M059J (cell line): ENCODE data around the gene PDLIM7. TPM values are rescaled to one million over a fixed set of nuclear protein-coding genes. Genes with fewer than 3 reads are reported as not detected.

ENCODE experiments used
- DNase-seq: peaks from one replicate; pipeline ENCODE4 v3.0.0-alpha.2; 2012; ENCODE audit warnings: low read depth
- total RNA-seq: library from RNA; depleted of rRNA; stranded (reverse); fragments of >200 nt; shearing (Covaris generic); gene quantifications from 2 replicates; pipeline ENCODE4 v1.2.3, GENCODE V29; 2014

The PDLIM7 gene
- total RNA-seq, 1 experiment from 2014 or later, result 230 TPM

DNA sequence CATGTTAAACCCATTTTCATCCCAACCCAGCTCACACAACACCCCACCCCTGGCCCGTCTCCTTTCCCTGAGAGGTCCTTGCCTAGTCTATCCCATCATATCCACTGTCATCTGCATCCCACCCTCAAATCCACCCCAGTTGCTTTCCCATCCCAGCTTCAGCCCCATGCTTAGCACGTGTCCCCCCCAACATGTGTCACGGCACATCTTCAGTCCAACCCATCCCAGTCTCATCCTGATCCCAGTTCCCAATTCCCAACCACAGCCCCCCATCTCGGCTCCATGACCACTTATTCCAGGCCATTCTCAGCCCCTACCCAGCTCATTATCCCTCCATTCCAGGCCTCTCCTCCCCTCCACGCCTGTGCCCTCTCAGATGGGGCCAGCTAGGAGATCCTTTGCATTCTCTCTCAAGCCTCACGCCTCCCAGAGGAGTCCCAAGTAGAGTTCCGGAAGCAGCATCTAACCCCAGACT, 23.4 kb downstream of the PDLIM7 start:
- DNase-seq, result peak; percentile 17

DNA sequence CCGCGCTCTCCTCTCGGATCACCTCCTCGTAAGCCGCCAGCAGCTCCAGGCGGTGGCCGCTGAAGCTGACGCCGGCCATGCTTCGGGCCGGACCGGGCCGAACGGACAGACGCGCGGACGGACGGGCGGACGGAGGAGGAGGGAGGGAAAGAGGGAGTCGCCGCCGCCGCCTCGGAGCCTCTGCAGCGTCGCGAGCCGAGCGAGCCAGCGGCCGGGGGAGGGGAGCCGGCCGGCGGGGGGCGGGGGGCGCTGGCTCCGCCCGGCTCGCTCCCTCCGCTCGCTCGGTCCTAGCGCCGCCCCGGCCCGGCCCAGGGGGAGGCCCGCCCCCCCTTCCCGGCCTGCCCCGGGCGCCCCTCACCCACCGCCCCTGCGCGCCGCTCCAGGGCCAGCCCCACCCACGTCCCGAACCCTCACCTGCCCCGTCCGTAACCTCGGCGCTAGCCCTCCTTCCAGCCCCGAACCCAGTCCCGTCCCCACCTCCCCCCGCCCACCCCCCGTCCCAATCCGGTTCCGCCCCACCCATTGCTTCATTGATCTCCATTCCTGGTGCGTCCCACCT, 23.9 kb downstream of the PDLIM7 start, which contains the start of gene DBN1:
DBN1 (minus strand) TSS at position 192 of the 559 bp plus-strand sequence; CDS start at position 79, 113 bp downstream.
- peak; percentile 53 for DNase-seq

DNA sequence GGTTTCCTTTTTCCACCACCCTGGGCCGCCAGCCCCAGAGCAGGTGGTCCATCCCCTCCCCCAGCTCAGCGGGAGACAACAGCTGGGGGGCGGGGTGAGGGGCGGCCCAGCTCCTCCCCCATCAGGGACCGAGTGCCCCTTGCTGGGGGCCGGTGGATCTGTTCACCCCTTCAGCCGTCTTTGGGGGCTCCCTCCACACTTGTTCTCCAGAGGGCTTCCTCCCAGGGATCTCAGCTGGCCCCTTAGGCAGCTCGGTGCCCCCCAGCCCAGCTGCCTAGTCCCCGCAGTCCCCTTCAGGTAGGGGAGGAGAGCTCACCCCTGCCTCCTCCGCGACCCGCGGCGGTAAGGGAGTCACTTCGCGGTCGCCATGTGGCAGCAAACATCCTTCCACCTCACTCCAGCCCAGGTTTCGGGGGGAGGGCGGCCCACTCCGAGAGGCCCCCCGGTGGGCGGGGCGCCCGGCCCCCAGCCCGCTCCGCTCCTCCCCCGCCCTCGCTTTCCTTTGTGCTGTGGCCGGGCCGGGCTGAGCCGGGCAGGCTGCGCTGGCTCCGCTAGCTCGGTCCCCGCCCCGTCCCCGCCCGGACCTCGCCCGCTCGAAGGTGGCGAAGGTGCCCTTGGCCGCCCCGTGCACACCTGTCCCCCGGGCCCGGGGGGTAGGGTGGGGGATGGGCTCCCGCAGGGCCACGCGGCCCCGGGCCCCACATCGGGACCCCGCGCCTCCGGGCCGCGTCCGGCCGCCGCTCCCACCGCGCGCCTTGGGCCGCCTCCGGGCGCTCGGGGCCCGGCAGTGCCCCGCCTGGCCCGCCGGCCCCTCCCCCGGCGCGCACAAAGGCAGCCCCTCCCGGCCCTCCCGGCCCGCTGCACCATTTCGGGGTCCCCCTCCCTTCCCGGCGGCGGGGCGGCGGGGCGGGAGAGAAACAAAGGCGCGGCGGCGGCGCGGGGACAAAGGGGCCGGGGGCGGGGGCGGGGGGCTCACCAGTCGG, 24.7 kb downstream of the PDLIM7 start:
- DNase-seq, result peak; percentile 50

DNA sequence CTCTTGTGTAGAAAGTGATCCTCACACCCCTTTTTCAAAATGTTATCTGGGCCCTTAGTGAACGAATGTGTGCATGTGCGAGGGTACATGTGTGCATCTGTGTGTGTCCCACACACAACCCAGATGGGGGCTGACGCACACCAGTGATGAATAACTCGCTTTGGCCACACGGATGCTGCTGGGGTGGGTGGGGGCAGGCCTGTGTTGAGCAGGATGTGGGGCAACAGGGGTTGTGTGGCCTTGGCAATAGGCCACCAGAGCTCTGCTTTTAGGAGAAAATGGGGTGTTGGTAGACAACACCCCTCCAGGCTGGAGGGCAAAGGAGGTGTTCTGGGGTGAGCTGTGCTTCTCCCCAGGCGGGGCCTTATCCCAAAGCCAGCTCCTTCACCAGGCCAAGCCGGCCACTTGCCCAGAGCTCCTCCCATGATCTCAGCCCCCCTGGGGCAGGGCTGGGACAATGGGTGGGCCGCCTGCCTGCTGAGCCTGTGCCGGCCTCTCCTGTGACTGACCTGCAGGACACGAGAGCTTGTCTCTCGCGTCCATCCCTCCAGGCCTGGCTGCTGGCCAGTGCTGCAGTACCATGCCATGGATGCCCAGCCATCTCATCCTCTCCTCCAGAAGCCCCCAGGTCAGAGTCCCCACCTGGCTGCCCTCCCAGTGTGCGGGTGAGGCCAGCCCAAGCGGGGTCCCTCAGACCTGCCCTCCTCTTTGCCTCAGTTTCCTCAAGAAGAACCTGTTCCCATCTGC, 25.6 kb downstream of the PDLIM7 start:
- DNase-seq, result no peak

DNA sequence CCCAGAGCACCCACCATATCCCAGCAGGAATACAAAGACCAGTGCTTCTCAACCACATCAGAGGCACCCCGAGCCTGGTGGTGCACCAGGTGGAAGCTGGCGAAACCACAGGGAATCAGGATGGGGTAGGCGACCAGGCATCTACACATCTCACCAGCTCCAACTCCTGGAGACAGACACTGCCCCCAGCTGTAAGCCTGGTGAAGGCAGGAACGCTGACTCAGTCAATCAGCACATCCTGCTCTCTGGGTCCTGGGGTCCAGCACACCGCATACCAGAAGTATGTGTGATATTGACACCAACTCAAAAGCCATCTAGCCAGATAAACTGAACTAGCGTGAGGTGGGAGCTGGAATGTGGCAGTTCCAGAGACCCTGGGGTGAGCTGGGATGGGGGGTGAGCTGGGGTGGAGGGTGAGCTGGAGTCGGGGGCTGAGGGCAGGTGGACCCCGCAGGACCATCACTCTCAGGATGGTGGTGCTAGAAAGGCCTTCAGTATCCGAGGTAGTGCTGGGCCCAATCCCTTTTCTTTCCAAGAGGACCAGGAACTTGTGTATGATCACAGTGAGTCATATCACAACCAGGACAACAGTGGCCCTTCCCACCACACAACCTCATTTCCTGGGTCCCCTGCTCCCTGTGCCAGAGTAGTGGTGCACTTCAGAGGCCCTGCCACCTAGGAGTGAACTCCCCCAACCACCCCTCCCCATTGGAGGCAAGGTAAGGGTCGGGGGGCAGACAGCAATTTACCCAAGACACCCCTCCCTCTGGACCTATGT, 26.5 kb downstream of the PDLIM7 start:
- peak; percentile 47 for DNase-seq

DNA sequence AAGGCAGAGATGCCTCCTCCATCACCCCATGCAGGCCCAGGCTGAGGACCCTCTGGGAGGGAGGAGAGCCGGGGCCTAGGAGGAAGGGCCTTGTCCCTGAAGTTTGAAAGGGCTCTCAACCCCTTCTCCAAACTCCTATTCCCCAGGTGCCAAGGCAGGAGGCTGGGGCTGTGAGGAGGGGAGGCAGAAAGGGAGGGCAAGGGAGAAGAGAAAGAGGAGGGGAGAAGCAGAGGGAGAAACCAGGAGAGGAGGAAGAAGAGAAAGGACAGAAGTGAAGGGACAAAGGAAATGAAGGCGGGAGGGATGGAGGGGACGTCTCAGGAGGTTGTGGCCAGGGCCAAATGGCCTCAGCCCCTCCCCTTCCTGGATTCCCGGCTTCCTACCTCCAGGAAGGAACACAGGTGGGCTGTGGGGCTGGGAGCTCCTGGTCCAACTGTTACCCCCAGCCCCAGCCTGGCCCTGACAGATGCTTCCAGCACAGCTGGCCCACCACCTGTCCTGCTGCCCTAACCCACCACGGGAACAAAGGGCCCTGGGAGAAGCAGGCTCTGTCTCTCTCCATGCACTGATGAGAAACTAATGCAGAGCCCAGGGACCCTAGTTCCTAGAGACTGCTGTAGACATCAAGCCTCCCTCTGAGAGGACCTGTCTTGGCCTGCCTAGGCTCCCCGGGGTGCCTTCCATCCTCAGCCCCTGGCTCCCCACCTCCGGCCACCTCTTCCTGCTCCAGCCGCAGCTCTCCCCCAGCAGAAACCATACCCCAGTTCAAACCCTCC, 27.5 kb downstream of the PDLIM7 start:
- no peak for DNase-seq

DNA sequence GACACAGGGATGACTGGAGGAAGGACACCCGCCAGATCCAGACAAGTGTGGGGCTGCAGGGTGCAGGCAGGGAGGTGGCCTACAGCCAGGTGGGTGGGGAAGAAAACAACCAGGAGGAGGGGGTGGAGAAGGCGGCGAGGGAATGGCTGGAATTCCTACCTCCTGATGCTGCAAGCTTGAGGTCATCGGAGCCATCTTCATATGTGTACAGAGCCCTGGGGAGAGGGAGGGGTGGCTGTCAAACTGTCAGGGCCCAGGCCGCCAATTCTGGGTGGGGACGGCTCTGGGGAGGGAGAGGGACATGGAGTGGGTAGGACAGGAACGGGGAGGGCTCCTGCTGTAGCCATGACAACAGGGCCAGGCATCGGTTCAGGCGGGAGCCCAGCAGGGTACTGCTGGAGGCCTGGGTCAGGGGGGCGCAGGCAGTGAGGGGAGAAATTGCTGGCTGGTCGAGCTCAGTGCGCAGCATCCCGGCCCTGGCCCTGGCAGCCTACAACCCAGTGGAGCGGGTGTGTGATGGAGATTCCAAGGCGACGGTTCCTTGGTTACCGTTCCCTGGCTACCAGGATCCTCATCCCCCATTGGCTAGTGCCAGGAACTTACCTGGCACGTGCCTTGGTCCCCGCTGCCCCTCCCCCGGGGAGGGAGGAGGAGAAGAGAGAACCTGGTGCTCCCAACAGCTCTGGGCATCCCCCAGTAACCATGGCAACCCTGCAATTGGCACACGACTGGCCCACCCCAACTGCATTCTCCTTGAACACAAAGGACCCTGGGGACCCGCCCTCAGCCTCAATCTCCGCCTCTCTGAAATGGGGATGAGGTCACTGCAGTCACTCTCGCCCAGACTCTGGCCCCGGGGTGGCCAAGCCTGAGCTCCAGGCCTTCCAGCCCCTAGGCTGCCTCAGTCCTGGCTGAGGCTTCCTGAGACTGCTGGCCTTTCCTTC, 28.4 kb downstream of the PDLIM7 start:
- DNase-seq, result peak; percentile 31

DNA sequence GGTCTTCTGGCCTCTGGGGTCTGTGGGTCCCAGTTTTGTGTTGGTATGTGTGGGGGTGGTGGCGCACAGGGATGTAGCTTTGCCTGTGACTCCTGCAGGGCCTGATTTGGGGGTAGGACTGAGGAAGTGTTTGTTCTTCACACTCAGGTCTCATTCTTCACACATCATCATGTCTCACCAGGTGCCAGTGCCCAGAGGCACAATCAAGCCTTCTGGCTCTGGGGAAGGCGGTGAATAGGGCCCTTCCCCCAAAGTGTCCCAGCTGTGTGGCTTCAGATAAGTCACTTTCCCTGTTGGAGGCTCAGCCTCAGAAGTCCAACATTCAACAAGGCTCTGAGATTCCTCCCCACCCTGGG, 29.1 kb downstream of the PDLIM7 start:
- peak; percentile 17 for DNase-seq

DNA sequence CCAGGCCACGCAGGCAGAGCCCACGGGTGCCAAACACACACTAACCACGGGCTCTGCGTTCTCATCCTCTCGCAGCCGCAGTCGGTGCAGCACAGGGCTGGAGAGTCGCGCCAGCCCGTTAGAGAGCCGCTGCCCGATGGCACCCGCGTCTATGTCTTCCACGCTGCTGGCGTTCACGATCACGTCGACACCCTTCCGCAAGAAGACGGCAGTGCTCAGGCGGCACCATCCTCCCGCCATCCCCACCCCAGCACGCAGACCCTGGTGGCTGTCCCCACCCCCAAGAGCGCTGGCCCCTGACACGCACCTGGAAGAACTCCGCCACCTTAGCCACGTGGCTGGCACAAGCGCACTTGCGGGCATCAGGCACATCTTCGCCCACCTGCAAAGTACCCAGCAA, 30.0 kb downstream of the PDLIM7 start:
- no peak for DNase-seq

DNA sequence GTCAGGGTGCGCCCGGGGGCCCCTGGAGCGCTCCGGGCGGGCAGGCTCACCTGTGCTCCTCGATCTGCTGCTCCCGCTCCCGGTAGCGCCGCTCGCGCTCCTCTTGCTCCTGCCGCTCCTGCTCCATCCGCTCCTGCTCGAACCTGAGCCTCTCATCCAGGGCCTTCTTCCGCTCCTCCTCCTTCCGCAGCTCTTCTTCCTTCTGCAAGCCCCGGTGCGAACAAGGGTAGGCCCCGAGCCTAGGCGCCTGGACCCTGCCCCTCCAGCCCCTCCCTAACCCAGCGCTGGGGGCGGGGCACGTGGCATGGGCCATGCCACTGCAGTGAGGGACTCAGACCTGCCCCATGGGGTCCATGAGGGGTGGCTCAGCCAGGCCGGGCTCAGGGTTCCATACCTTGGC, 30.5 kb downstream of the PDLIM7 start:
- DNase-seq, result no peak

DNA sequence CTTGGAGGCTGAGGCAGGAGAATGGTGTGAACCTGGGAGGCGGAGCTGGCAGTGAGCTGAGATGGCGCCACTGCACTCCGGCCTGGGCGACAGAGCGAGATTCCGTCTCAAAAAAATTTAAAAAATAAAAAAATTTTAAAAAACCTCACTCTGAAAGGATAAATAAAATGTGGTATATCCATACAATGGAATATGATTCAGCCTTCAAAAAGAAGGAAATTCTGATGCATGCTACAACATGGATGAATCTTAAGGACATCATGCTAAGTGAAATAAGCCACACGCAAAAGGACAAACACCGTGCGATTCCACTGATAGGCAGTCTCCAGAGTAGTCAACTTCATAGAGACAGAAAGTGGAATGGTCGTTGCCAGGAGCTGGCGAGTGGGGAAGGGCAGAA, 32.4 kb downstream of the PDLIM7 start:
- no peak for DNase-seq

DNA sequence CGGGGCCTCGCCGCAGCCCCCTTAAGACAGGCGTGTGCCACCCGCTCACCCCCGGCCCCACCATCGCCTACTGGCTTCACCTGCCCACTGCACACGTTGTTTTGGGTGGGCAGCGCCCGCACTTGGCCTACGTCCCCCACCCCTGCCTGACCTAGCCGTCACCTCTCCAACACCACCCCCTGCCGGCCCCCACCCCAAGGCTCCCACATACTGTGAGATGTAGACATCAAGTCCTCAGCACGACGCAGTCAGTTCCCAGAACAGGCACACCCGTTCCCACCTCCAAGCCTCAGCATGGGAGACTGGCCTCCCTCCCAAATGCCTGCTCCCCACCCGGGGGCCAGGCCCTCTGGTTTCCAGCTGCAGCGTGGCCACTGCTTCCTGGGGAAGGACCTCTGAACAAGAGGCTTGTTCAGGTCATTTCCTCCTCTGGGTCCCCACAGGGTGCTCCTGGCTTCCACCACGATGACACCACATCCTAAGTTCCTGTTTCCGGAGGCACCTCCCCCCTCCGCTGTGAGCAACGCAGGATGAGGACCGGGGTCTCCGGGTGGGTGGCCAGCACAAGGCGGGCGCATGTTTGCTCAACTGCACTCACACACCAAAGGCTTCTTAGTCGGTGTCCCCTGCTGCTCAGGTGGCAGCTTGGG, 35.3 kb downstream of the PDLIM7 start:
- DNase-seq, result no peak

DNA sequence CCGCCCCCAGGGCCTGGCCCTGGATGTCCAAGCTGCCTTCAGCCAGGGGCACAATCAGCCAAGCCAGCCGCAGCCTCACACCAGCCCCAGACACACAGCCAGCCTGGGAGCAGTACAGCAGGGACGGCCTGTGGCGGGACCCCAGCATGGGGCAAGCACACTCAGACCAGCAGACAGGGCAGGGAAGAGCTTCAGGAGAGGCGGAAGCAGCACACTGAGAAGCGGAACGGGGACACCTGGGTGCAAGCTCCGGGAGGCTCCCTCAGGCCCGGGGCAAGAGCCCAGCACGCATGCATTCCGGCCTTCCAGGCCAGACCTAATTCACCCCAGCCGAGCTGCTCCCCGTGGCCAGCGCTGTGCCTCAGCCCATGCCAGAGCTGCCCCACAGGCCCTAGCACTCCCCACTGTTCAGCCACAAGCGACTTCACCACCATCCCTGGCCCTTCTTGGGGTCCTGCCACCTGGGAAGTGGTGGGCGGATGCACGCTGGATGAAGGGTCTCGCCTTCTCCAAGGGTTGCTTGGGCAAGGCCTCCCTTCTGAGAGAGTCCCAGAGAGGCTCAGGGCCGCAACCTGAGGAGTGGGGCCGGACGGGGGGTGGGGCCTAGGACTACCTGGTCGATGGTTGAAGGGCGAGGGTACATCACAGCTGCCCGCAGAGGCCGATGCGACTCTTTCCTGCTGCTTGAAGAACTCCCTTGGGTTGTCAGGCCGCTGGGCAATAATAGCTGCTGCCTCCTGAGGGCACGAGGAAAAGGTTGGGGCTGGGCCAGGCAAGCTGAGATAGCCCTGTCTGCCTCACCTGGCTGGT, 37.4 kb downstream of the PDLIM7 start:
- no peak for DNase-seq

DNA sequence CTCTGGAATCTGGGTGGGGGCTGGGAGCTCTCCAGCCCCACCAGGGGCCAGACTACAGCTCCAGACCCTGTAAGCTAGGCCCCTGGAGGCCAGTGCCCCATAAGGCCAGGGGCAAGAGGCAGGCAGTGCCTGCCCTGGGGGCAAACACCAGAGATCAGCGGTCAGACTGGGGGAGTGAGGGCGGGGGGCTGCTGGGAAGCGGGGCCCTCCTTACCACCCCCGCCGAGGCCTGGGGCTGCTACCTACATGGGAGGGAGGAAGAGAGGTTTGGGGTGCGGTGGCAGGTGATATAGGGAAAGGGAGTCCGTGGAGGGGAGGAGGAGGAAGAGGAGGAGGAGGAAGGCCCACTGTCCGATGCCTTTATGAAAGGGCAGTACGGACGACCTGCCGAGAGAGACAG, 38.0 kb downstream of the PDLIM7 start:
- no peak for DNase-seq

DNA sequence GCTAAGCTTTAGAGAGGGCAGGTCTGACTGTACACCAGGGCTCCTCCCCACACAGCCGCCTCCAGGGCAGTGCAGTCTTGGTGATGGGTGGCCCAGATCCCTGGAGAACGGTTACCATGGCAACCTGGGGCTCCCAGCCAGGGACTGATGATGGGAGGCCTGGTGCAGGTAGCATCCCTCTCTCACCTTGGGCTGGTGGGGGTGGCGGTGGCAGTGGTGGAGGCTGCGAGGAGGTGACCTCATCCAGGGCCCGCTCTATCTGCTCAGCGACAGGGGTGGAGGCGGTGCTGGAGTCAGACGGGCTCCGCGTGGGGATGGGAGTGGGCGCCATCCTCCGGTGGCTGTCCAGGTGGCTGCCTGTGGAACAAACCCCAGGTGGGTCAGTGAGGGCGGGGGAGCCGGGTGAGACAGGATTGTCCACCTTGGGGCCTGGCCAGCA, 38.5 kb downstream of the PDLIM7 start:
- peak; percentile 73 for DNase-seq

DNA sequence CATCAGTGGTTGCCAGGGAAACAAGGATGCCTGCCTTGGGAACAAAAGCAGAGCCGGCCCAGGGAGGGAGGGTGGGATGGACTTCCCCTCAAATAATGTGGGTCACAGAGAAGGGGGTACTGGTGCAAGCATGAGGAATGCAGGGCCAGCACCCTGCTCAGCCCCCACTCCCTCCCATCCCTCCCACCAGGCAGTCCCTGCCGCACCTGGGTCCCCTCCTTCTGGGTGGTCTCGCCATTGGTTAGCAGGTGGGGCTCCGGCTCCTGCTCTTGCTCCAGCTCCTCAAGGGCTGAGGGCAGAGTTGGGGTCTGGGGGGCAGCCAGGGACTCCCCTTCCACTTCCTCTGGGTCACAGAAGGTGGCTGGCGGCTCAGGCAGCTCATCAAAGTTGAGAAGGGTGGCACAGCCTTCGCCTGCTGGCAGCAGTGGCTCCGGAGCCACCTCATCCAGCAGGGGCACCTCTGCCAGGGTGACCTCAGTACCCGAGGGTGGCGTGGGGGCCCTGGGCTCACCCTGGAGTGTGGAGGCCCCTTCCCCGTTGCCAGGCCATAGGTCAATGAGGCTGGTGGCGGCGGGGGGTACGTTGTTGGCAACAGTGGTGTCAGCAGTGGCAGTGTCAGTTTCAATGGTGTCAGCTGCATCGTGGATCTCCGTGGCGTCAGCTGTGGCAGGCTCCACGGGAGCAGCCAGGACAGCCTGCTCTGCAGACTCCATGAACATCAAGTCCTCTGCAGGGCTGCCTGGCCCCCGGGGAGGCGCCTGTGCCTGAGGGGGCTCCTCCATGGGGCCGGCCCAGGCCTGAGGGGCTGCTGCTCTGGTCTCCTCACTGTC, 39.3 kb downstream of the PDLIM7 start:
- DNase-seq, result no peak
